SK-N-SH (cell line): Measurements from ENCODE around the gene PCDHGA2.
A peak's percentile ranks its signal among the peaks of the same experiment; 100 is the strongest.

Experiments used
- CHD2 ChIP-seq: fragments of 150-350 bp; IDR thresholded peaks from 2 replicates; pipeline ENCODE4 v1.6.1; 2018; ENCODE audit warnings: low read length; ENCODE audit not compliant: partially characterized antibody
- CTCF ChIP-seq: fragments of 200-600 bp; sonication (generic); IDR thresholded peaks from 2 replicates; pipeline ENCODE4 v1.6.1; 2017; ENCODE audit warnings: antibody characterized with exemption, mild to moderate bottlenecking, moderate library complexity
- EZH2phosphoT487 ChIP-seq: fragments of 200-600 bp; sonication (generic); IDR thresholded peaks from 2 replicates; pipeline ENCODE4 v1.6.1; 2017; ENCODE audit warnings: low read depth, mixed run types, mild to moderate bottlenecking, antibody characterized with exemption, moderate library complexity, borderline replicate concordance
- FOXM1 ChIP-seq: IDR thresholded peaks from 2 replicates; pipeline ENCODE4 v1.4.0; 2012; ENCODE audit warnings: low read depth, mild to moderate bottlenecking
- MAX ChIP-seq: IDR thresholded peaks from 2 replicates; pipeline ENCODE4 v1.4.0; 2012; ENCODE audit warnings: low read depth
- NFIC ChIP-seq: IDR thresholded peaks from 2 replicates; pipeline ENCODE4 v1.4.0; 2012; ENCODE audit warnings: borderline replicate concordance
- POLR2AphosphoS5 ChIP-seq: IDR thresholded peaks from 2 replicates; pipeline ENCODE4 v1.6.1; 2012; ENCODE audit warnings: low read depth, low read length
- REST ChIP-seq: IDR thresholded peaks from 2 replicates; pipeline ENCODE4 v1.6.1; 2012; ENCODE audit warnings: mild to moderate bottlenecking, low read depth, low read length, moderate library complexity
- RFX5 ChIP-seq: IDR thresholded peaks from 2 replicates; pipeline ENCODE4 v1.6.1; 2012; ENCODE audit warnings: mild to moderate bottlenecking, improper control_type of control experiment, low read length
- SMC3 ChIP-seq: IDR thresholded peaks from 2 replicates; pipeline ENCODE4 v1.6.1; 2012; ENCODE audit warnings: low read depth, low read length, improper control_type of control experiment

DNA sequence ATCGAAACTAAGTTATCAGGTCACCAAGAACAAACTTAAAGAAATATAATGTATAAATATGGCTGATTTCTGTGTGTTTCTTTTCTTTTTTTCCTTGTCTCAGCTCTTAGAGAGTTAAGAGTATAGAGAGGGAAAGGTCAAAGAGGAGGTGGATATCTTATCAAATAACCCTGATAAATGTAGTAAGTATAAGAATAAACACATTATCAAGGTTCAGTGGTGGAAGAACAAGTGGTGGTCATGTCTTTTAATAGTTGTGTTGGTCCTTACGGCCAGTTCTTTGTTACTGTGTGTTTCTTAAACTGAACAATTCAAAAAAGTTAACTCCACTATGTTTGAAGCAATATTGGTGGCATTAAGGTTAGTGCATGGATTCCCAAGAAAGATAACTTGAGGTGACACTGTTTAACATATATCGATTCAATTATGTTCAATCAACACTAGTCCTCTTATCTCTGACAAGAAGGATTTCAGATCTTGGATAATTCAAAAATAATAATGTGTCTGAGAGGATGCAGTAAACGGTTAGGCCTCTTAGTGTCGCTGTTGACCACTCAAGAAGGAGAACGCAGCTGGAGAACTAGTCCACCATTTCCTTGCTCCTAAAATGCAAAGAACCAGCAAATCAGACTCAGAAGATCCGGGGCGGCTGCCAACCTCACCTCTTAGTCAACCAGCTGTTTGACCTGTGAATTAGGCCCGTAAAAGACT is 4.8 kb downstream of the PCDHGA2 start, which contains the start of gene PCDHGA3:
- TF ChIP-seq CTCF (peak; percentile 46), CHD2 (no peak), RFX5 (no peak), FOXM1 (no peak), REST (no peak), MAX (no peak), SMC3 (no peak), EZH2phosphoT487 (no peak), POLR2AphosphoS5 (no peak), NFIC (no peak)
